Measurements from ENCODE around the gene LPP. TPM values are rescaled to one million over a fixed set of nuclear protein-coding genes. Genes with fewer than 3 reads are reported as not detected.
"Not testable (repeated sequence)": the region's sequence is repeated elsewhere in the genome, so short reads cannot be mapped to it uniquely, and the experiment has no call there.

Gene LPP
- total and polyA plus RNA-seq, 10 of the 15 experiments (the other 5 are each of a cell fraction or from before 2014, with no cell fraction given) = under 0.01 to 0.62 (median 0.03) TPM

- TF ChIP-seq E2F8 (IDR thresholded peaks at IDR 0.05; ENCODE audit: low read depth, partially characterized antibody) (no peak), PAX5 (IDR thresholded peaks at IDR 0.05; ENCODE audit: borderline replicate concordance, low read depth, low read length) (no peak)
These were observed 480.3 kb downstream of the LPP start (continued) for GRCh38 chr3:188634285-188634684.

- Histone ChIP-seq H3K27me3 (replicated peaks in 1 of 2; ENCODE audit: control insufficient read depth in 2 of 2, insufficient read depth in 2 of 2, low read length in 1 of 2) (no peaks in the 10 kb centered on the region), H3K9me3 (replicated peaks; ENCODE audit: control insufficient read depth, insufficient read depth, low read length) (no peaks in the 10 kb centered on the region), H3K4me1 (ENCODE audit: control insufficient read depth, insufficient read depth, low read length) (no peaks in the 10 kb centered on the region), H4K20me1 (ENCODE audit: control insufficient read depth, insufficient read depth) (no peaks in the 10 kb centered on the region), H3K27ac (ENCODE audit: control insufficient read depth, insufficient read depth) (no peak overlapping the region), H3K4me3 (no peak overlapping the region), H3K9ac (ENCODE audit: control insufficient read depth, insufficient read depth, low read length) (no peak overlapping the region), H3K4me2 (ENCODE audit: control insufficient read depth, insufficient read depth) (no peak overlapping the region), H2AFZ (ENCODE audit: control insufficient read depth, low read depth, low read length) (no peak overlapping the region), H3K79me2 (ENCODE audit: control insufficient read depth, insufficient read depth, low read length) (no peaks in the 10 kb centered on the region), H3K36me3 (ENCODE audit: control insufficient read depth in 2 of 2, insufficient read depth in 2 of 2, low read length in 1 of 2) (no peaks in the 10 kb centered on the region)
- intact Hi-C loops (cut with micrococcal nuclease; ENCODE audit: unreplicated experiment) = no loop called here
- ATAC-seq (no peak), DNase-seq (ENCODE audit: low read depth, low spot score) (no peak), FAIRE-seq (no peak)
- ChIA-PET RAD21 (ENCODE audit: unreplicated experiment) (no interaction called here), CTCF (no interaction called here), POLR2A (no interaction called here), SMC1A (ENCODE audit: uncharacterized antibody, unreplicated experiment) (no interaction called here)
- 32% methylated on average over 10 of the region's 10 CpGs for WGBS (ENCODE audit: insufficient coverage, insufficient replicate concordance, low lambda C conversion rate, missing lambda C conversion rate)
- in situ Hi-C loops (cut with MboI) = no loop called here
- BruUV-seq (replicated peaks) = no TSS peak
- TF ChIP-seq HDAC2 (IDR thresholded peaks at IDR 0.05) (no peak), CHD4 (IDR thresholded peaks at IDR 0.05) (no peak), RBBP5 (conservative IDR thresholded peaks at IDR 0.05) (no peak), SMAD1 (IDR thresholded peaks at IDR 0.05; ENCODE audit: low read depth, partially characterized antibody) (no peak), HCFC1 (IDR thresholded peaks at IDR 0.05; ENCODE audit: low read length) (no peak)
These were observed 481.5 kb downstream of the LPP start for GRCh38 chr3:188635258-188636042.

GRCh38 chr3:188636292-188636691 is 482.3 kb downstream of the LPP start:
- H4K20me1 ChIP-seq (ENCODE audit: control insufficient read depth, insufficient read depth); H3K4me1 ChIP-seq (ENCODE audit: control insufficient read depth, insufficient read depth, low read length); H3K36me3 ChIP-seq (ENCODE audit: control insufficient read depth in 2 of 2, insufficient read depth in 2 of 2, low read length in 1 of 2); intact Hi-C loops (cut with micrococcal nuclease; ENCODE audit: unreplicated experiment); H3K9me3 ChIP-seq (replicated peaks; ENCODE audit: control insufficient read depth, insufficient read depth, low read length); H3K79me2 ChIP-seq (ENCODE audit: control insufficient read depth, insufficient read depth, low read length); SMC1A ChIA-PET (ENCODE audit: uncharacterized antibody, unreplicated experiment); ATAC-seq; POLR2A ChIA-PET; CTCF ChIA-PET; H3K27ac ChIP-seq (ENCODE audit: control insufficient read depth, insufficient read depth); H3K9ac ChIP-seq (ENCODE audit: control insufficient read depth, insufficient read depth, low read length); in situ Hi-C loops (cut with MboI); H3K4me2 ChIP-seq (ENCODE audit: control insufficient read depth, insufficient read depth); H3K27me3 ChIP-seq (replicated peaks in 1 of 2; ENCODE audit: control insufficient read depth in 2 of 2, insufficient read depth in 2 of 2, low read length in 1 of 2); H3K4me3 ChIP-seq; BruUV-seq (replicated peaks); H2AFZ ChIP-seq (ENCODE audit: control insufficient read depth, low read depth, low read length); RAD21 ChIA-PET (ENCODE audit: unreplicated experiment); DNase-seq (ENCODE audit: low read depth, low spot score); FAIRE-seq: not testable (repeated sequence)
- WGBS (ENCODE audit: insufficient coverage, insufficient replicate concordance, low lambda C conversion rate, missing lambda C conversion rate) = 44% methylated on average over 12 of the region's 13 CpGs

Data from GM12878 (cell line).